ENCODE data around the gene MMP21.

MMP21 gene

GRCh38 chr10:125811251-125811650, 35.6 kb upstream of the MMP21 start:
- no peaks in the 10 kb centered on the region for H3K9me3 ChIP-seq (ENCODE audit: control insufficient read depth in 2 of 2, low read length in 2 of 2)
- H3K36me3 ChIP-seq (ENCODE audit: control insufficient read depth in 2 of 2, insufficient read depth in 2 of 2, low read length in 2 of 2): peaks cover 25 to 43% of the 10 kb centered on the region in 2 donors
- H3K9ac ChIP-seq (ENCODE audit: low read depth in 1 of 2, low read length in 2 of 2): no peak overlapping the region
- H3K4me3 ChIP-seq (ENCODE audit: low read length in 2 of 2): no peak overlapping the region
- H3K4me1 ChIP-seq (ENCODE audit: control insufficient read depth in 2 of 2, insufficient read depth in 2 of 2, low read length in 2 of 2): no peaks in the 10 kb centered on the region
- H3K27me3 ChIP-seq (ENCODE audit: control insufficient read depth in 2 of 2, insufficient read depth in 2 of 2, low read length in 2 of 2): no peaks in the 10 kb centered on the region
- no peak overlapping the region for H3K27ac ChIP-seq (ENCODE audit: low read depth in 2 of 2, low read length in 2 of 2)

DNA sequence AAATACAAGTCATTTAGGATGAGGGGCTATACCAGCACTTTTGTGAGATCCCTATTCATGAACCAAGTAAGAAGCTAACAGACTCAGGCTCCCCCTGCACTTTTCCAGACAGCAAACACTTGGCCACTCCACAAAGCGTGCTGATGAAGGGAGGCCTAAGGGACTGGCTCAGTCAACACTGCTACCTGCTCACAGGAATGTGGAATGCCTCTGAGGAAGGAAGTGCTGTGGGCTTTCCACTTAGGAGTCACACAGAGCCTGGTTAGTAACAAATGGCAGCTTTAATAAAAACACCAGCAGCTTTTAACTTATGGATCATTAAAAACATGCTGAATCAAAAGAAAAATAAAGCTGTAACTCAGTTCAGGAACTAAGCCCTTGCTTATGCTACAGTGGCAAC, 32.4 kb upstream of the MMP21 start:
- peaks cover 23 to 43% of the 10 kb centered on the region in 2 donors for H3K36me3 ChIP-seq (ENCODE audit: control insufficient read depth in 2 of 2, insufficient read depth in 2 of 2, low read length in 2 of 2)

DNA sequence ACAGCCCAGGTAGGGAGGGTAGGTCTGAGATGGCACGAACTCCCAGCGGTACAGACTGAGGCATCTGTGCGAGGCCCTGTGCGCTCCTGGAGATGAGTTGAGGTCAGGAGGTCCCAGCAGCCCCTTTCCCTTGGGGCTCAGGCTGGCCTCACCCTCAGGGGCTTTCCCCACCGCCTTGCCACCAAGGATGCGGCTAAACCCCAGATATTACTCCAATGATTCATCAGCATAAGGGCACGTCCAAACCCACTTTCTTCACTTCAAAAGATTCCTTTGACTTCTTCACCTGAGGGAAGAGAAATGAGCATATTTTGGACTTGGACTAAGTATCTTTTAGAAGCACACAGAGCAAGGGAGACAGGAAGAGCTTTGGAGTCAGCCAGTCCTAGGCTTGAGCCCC, 27.1 kb upstream of the MMP21 start:
- peaks cover 14 to 39% of the 10 kb centered on the region in 2 donors for H3K36me3 ChIP-seq (ENCODE audit: control insufficient read depth in 2 of 2, insufficient read depth in 2 of 2, low read length in 2 of 2)
- no peak overlapping the region for H3K4me3 ChIP-seq (ENCODE audit: low read length in 2 of 2)
- no peak overlapping the region for H3K9ac ChIP-seq (ENCODE audit: low read depth in 1 of 2, low read length in 2 of 2)
- H3K4me1 ChIP-seq (ENCODE audit: control insufficient read depth in 2 of 2, insufficient read depth in 2 of 2, low read length in 2 of 2): no peaks in the 10 kb centered on the region
- H3K27me3 ChIP-seq (ENCODE audit: control insufficient read depth in 2 of 2, insufficient read depth in 2 of 2, low read length in 2 of 2): no peaks in the 10 kb centered on the region
- H3K9me3 ChIP-seq (ENCODE audit: control insufficient read depth in 2 of 2, low read length in 2 of 2): no peaks in the 10 kb centered on the region
- H3K27ac ChIP-seq (ENCODE audit: low read depth in 2 of 2, low read length in 2 of 2): no peak overlapping the region

More for the DNA sequence above, 32.4 kb upstream of the MMP21 start:
- no peaks in the 10 kb centered on the region for H3K4me1 ChIP-seq (ENCODE audit: control insufficient read depth in 2 of 2, insufficient read depth in 2 of 2, low read length in 2 of 2)
- no peaks in the 10 kb centered on the region for H3K9me3 ChIP-seq (ENCODE audit: control insufficient read depth in 2 of 2, low read length in 2 of 2)
- H3K4me3 ChIP-seq (ENCODE audit: low read length in 2 of 2): no peak overlapping the region
- no peak overlapping the region for H3K27ac ChIP-seq (ENCODE audit: low read depth in 2 of 2, low read length in 2 of 2)
- H3K27me3 ChIP-seq (ENCODE audit: control insufficient read depth in 2 of 2, insufficient read depth in 2 of 2, low read length in 2 of 2): no peaks in the 10 kb centered on the region
- no peak overlapping the region for H3K9ac ChIP-seq (ENCODE audit: low read depth in 1 of 2, low read length in 2 of 2)

DNA sequence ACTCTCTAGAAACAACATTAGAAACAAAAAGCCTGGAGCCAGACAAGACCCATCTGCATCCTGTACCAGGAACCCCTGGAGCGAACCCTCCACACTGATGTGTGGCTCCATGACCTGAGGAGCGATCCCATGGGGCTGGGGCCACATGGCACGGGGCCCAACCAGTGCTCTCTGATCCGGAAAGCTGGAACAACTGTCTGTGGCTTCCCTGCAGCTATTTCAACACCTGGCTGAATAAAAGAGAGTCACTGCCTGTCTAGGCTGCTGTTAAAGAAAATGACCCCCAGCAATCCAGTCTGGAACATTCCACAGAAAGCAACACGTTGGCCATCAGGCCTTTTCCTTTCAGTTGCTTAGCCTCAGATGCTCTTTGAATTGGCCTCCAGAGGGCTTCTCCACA, 26.5 kb upstream of the MMP21 start:
- Histone ChIP-seq H3K27me3 (ENCODE audit: control insufficient read depth in 2 of 2, insufficient read depth in 2 of 2, low read length in 2 of 2) (no peaks in the 10 kb centered on the region), H3K9ac (ENCODE audit: low read depth in 1 of 2, low read length in 2 of 2) (no peak overlapping the region), H3K36me3 (ENCODE audit: control insufficient read depth in 2 of 2, insufficient read depth in 2 of 2, low read length in 2 of 2) (peaks cover 15 to 37% of the 10 kb centered on the region in 2 donors)

DNA sequence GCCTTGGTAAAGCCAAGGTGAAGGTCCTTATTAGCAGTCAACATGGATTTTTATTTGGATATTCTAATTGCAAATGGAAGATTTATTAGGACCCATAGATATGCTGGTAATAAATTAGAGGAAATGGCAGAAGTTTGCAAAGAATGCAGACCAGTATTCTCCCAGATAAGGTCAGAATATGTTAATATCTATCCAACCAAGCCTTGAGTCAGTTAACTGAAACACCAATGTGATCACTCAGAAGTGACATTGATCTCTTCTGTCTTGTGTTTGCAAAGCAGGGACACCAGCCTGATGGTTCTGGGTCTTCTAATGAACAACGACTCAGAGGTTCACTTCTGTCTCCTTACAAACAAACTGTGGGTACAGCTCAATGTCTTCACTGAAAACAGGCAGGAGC, 26.0 kb upstream of the MMP21 start:
- peaks cover 13 to 39% of the 10 kb centered on the region in 2 donors for H3K36me3 ChIP-seq (ENCODE audit: control insufficient read depth in 2 of 2, insufficient read depth in 2 of 2, low read length in 2 of 2)
- H3K9me3 ChIP-seq (ENCODE audit: control insufficient read depth in 2 of 2, low read length in 2 of 2): no peaks in the 10 kb centered on the region
- no peak overlapping the region for H3K27ac ChIP-seq (ENCODE audit: low read depth in 2 of 2, low read length in 2 of 2)
- no peaks in the 10 kb centered on the region for H3K4me1 ChIP-seq (ENCODE audit: control insufficient read depth in 2 of 2, insufficient read depth in 2 of 2, low read length in 2 of 2)
- no peaks in the 10 kb centered on the region for H3K27me3 ChIP-seq (ENCODE audit: control insufficient read depth in 2 of 2, insufficient read depth in 2 of 2, low read length in 2 of 2)
- no peak overlapping the region for H3K9ac ChIP-seq (ENCODE audit: low read depth in 1 of 2, low read length in 2 of 2)
- no peak overlapping the region for H3K4me3 ChIP-seq (ENCODE audit: low read length in 2 of 2)

More for the DNA sequence above, 26.5 kb upstream of the MMP21 start:
- Histone ChIP-seq H3K27ac (ENCODE audit: low read depth in 2 of 2, low read length in 2 of 2) (no peak overlapping the region), H3K4me3 (ENCODE audit: low read length in 2 of 2) (no peak overlapping the region), H3K4me1 (ENCODE audit: control insufficient read depth in 2 of 2, insufficient read depth in 2 of 2, low read length in 2 of 2) (no peaks in the 10 kb centered on the region), H3K9me3 (ENCODE audit: control insufficient read depth in 2 of 2, low read length in 2 of 2) (no peaks in the 10 kb centered on the region)

DNA sequence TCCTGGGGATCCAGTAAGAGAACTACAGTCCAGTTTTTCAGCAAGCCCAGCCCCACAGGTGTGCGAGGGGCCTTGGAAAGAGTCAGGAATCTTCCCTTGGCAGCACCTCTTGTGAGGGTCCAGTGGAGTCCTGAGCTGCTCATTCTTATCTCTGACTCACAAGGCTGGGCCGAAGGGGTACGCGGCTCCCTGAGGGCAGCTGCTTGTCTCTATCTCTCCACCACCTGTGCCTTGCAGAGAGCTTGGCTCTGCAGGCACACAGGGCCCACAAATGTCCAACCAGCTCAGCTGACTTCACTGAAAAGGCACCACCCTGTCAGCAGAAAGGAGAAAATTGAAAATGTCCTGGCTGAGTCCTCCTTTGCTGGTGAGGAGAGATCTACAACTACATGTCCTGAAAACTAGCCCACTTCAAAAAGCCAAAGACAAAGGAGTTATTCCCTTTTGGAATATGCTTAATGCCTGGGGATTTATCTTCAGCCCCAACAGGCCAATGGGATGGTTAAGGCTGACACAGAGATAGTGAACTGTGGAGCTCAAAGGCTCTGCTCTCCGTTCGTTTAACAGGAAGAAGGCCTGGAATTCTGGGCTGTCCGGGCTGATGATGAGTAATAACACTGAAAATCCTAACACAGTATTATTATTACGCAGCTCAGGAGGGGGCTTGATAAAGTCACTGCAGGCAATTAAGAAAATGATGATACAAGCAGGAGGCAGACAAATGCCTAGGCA, 24.0 kb upstream of the MMP21 start:
- Histone ChIP-seq H3K9me3 (ENCODE audit: control insufficient read depth in 2 of 2, low read length in 2 of 2) (no peaks in the 10 kb centered on the region), H3K9ac (ENCODE audit: low read depth in 1 of 2, low read length in 2 of 2) (no peak overlapping the region), H3K36me3 (ENCODE audit: control insufficient read depth in 2 of 2, insufficient read depth in 2 of 2, low read length in 2 of 2) (peaks cover 8 to 35% of the 10 kb centered on the region in 2 donors), H3K4me1 (ENCODE audit: control insufficient read depth in 2 of 2, insufficient read depth in 2 of 2, low read length in 2 of 2) (no peaks in the 10 kb centered on the region), H3K27me3 (ENCODE audit: control insufficient read depth in 2 of 2, insufficient read depth in 2 of 2, low read length in 2 of 2) (no peaks in the 10 kb centered on the region), H3K27ac (ENCODE audit: low read depth in 2 of 2, low read length in 2 of 2) (no peak overlapping the region), H3K4me3 (ENCODE audit: low read length in 2 of 2) (no peak overlapping the region)

- H3K4me1 ChIP-seq (ENCODE audit: control insufficient read depth in 2 of 2, insufficient read depth in 2 of 2, low read length in 2 of 2): no peaks in the 10 kb centered on the region
- no peaks in the 10 kb centered on the region for H3K27me3 ChIP-seq (ENCODE audit: control insufficient read depth in 2 of 2, insufficient read depth in 2 of 2, low read length in 2 of 2)
- H3K27ac ChIP-seq (ENCODE audit: low read depth in 2 of 2, low read length in 2 of 2): no peak overlapping the region
- no peaks in the 10 kb centered on the region for H3K9me3 ChIP-seq (ENCODE audit: control insufficient read depth in 2 of 2, low read length in 2 of 2)
- H3K36me3 ChIP-seq (ENCODE audit: control insufficient read depth in 2 of 2, insufficient read depth in 2 of 2, low read length in 2 of 2): peaks cover 12 to 42% of the 10 kb centered on the region in 2 donors
- H3K4me3 ChIP-seq (ENCODE audit: low read length in 2 of 2): no peak overlapping the region
- no peak overlapping the region for H3K9ac ChIP-seq (ENCODE audit: low read depth in 1 of 2, low read length in 2 of 2)
Observed at GRCh38 chr10:125797994-125798662, 22.5 kb upstream of the MMP21 start.

GRCh38 chr10:125797424-125797823, 21.8 kb upstream of the MMP21 start:
- Histone ChIP-seq H3K9me3 (ENCODE audit: control insufficient read depth in 2 of 2, low read length in 2 of 2) (no peaks in the 10 kb centered on the region), H3K27ac (ENCODE audit: low read depth in 2 of 2, low read length in 2 of 2) (no peak overlapping the region), H3K27me3 (ENCODE audit: control insufficient read depth in 2 of 2, insufficient read depth in 2 of 2, low read length in 2 of 2) (no peaks in the 10 kb centered on the region), H3K4me3 (ENCODE audit: low read length in 2 of 2) (no peak overlapping the region), H3K36me3 (ENCODE audit: control insufficient read depth in 2 of 2, insufficient read depth in 2 of 2, low read length in 2 of 2) (peaks cover 13 to 44% of the 10 kb centered on the region in 2 donors), H3K4me1 (ENCODE audit: control insufficient read depth in 2 of 2, insufficient read depth in 2 of 2, low read length in 2 of 2) (no peaks in the 10 kb centered on the region), H3K9ac (ENCODE audit: low read depth in 1 of 2, low read length in 2 of 2) (no peak overlapping the region)

- H3K9me3 ChIP-seq (ENCODE audit: control insufficient read depth in 2 of 2, low read length in 2 of 2): no peaks in the 10 kb centered on the region
- no peak overlapping the region for H3K4me3 ChIP-seq (ENCODE audit: low read length in 2 of 2)
- peaks cover 20 to 45% of the 10 kb centered on the region in 2 donors for H3K36me3 ChIP-seq (ENCODE audit: control insufficient read depth in 2 of 2, insufficient read depth in 2 of 2, low read length in 2 of 2)
- no peak overlapping the region for H3K9ac ChIP-seq (ENCODE audit: low read depth in 1 of 2, low read length in 2 of 2)
- H3K27ac ChIP-seq (ENCODE audit: low read depth in 2 of 2, low read length in 2 of 2): peak overlapping the region in 1 of 2 donors; percentile 16
- no peaks in the 10 kb centered on the region for H3K4me1 ChIP-seq (ENCODE audit: control insufficient read depth in 2 of 2, insufficient read depth in 2 of 2, low read length in 2 of 2)
- no peaks in the 10 kb centered on the region for H3K27me3 ChIP-seq (ENCODE audit: control insufficient read depth in 2 of 2, insufficient read depth in 2 of 2, low read length in 2 of 2)
Observed at GRCh38 chr10:125795637-125796190, 20.1 kb upstream of the MMP21 start.

DNA sequence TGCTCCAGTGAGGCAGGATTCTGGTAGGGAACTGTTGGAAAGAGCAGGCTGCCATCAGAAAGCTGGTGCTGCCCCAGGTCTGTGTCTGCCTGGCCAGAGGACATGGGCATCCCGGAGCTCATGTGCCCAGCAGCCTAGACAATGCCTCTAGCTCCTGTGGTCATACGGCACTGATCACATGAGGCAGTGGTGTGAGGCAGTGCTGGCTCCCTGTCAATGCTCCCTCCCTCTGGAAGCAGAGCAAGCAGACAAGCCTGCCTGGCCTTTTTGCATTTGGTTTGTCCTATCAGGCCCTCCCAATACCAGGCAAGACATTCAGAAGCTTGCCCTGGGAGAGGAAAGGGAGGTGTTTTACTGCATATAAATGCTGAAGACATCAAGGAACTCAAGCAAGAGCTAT, 19.5 kb upstream of the MMP21 start:
- Histone ChIP-seq H3K4me3 (ENCODE audit: low read length in 2 of 2) (no peak overlapping the region), H3K27ac (ENCODE audit: low read depth in 2 of 2, low read length in 2 of 2) (no peak overlapping the region), H3K9me3 (ENCODE audit: control insufficient read depth in 2 of 2, low read length in 2 of 2) (no peaks in the 10 kb centered on the region), H3K36me3 (ENCODE audit: control insufficient read depth in 2 of 2, insufficient read depth in 2 of 2, low read length in 2 of 2) (peaks cover 20 to 45% of the 10 kb centered on the region in 2 donors), H3K4me1 (ENCODE audit: control insufficient read depth in 2 of 2, insufficient read depth in 2 of 2, low read length in 2 of 2) (no peaks in the 10 kb centered on the region), H3K9ac (ENCODE audit: low read depth in 1 of 2, low read length in 2 of 2) (no peak overlapping the region), H3K27me3 (ENCODE audit: control insufficient read depth in 2 of 2, insufficient read depth in 2 of 2, low read length in 2 of 2) (no peaks in the 10 kb centered on the region)

Data from mucosa of rectum (tissue), 2 donors.